ENCODE data around the gene PAK3.

GRCh38 chrX:111086591-111087006, 9.4 kb upstream of the PAK3 start:
- TF ChIP-seq CTCF (IDR thresholded peaks at IDR 0.05; ENCODE audit: insufficient read depth, low read length, poor library complexity, severe bottlenecking) (no peak), EZH2phosphoT487 (conservative IDR thresholded peaks at IDR 0.05; ENCODE audit: low read length) (no peak)
